B cell (primary cell): ENCODE measurements around the gene ADAMTSL5.

Source experiments
- CTCF ChIP-seq: fragments of 200-600 bp; IDR thresholded peaks from one replicate; pipeline ENCODE4 v1.8.0; 2022; ENCODE audit warnings: antibody characterized with exemption, mild to moderate bottlenecking
- EZH2 ChIP-seq: IDR thresholded peaks from 2 replicates; pipeline ENCODE4 v1.6.1; 2012; ENCODE audit warnings: borderline replicate concordance, low read depth, mild to moderate bottlenecking, moderate library complexity, low read length; ENCODE audit not compliant: insufficient read depth, poor library complexity, severe bottlenecking

GRCh38 chr19:1470305-1471009, 42.4 kb downstream of the ADAMTSL5 start:
- no peak for TF ChIP-seq CTCF
- TF ChIP-seq EZH2, result peak; percentile 1
